IMR-90 (cell line): ENCODE results near the gene CDK6. TPM values are rescaled to one million over a fixed set of nuclear protein-coding genes. Genes with fewer than 3 reads are reported as not detected.

Experiments used
- ATAC-seq: fragments of 200-7000 bp; cut with Tn5 transposase; 2 replicates; pipeline ENCODE4 v1.9.1; 2020; ENCODE audit warnings: low read depth, mild to moderate bottlenecking, moderate library complexity
- BruUV-seq: library from RNA; stranded (reverse); fragments of 400-500 nt; replicated peaks from 2 replicates; lab custom pipeline; 2021; lab: Mats Ljungman, UMichigan
- CTCF ChIA-PET: fragments of 300-600 bp; formaldehyde crosslinking; extraction: SDS; loops from one replicate; lab custom pipeline; 2021; ENCODE audit warnings: antibody characterized with exemption; lab: Yijun Ruan, JAX
- POLR2A ChIA-PET: fragments of 300-600 bp; sonication (Branson Sonifier 250); formaldehyde crosslinking; loops from one replicate; lab custom pipeline; 2022; ENCODE audit warnings: antibody characterized with exemption; ENCODE audit not compliant: unreplicated experiment; lab: Charles Lee
- DNase-seq: peaks from one replicate; pipeline ENCODE4 v3.0.0; 2013
- H2AFZ ChIP-seq: replicated peaks from 2 replicates; pipeline ENCODE3; 2013; ENCODE audit warnings: low read length, mild to moderate bottlenecking; ENCODE audit not compliant: poor library complexity
- H2AK5ac ChIP-seq: 2 replicates; pipeline ENCODE4 v1.6.1; 2013; ENCODE audit warnings: low read depth, low read length, inconsistent platforms
- H2AK9ac ChIP-seq: replicated peaks from 2 replicates; pipeline ENCODE3; 2013; ENCODE audit warnings: mild to moderate bottlenecking, low read depth, low read length, moderate library complexity; ENCODE audit not compliant: poor library complexity
- H2BK120ac ChIP-seq: 2 replicates; pipeline ENCODE4 v1.6.1; 2013; ENCODE audit warnings: low read depth, low read length, inconsistent platforms
- H2BK15ac ChIP-seq: 3 replicates; pipeline ENCODE4 v1.6.1; 2013; ENCODE audit warnings: low read depth, low read length, inconsistent platforms
- H2BK20ac ChIP-seq: 2 replicates; pipeline ENCODE4 v1.6.1; 2013; ENCODE audit warnings: low read depth, mild to moderate bottlenecking, inconsistent platforms, low read length, moderate library complexity
- H2BK5ac ChIP-seq: 2 replicates; pipeline ENCODE4 v1.6.1; 2013; ENCODE audit warnings: mild to moderate bottlenecking, low read depth, low read length, inconsistent platforms; ENCODE audit not compliant: poor library complexity, severe bottlenecking
- H3K14ac ChIP-seq: replicated peaks from 2 replicates; pipeline ENCODE4 v1.6.1; 2013; ENCODE audit warnings: low read depth, low read length, inconsistent platforms
- H3K18ac ChIP-seq: 2 replicates; pipeline ENCODE4 v1.6.1; 2013; ENCODE audit warnings: low read depth, low read length, control low read depth
- H3K23ac ChIP-seq: 2 replicates; pipeline ENCODE4 v1.6.1; 2013; ENCODE audit warnings: low read depth, low read length, inconsistent platforms
- H3K27ac ChIP-seq: 2 replicates; pipeline ENCODE4 v1.5.1; 2013; ENCODE audit warnings: mild to moderate bottlenecking, control low read depth, low read length; ENCODE audit not compliant: insufficient read depth
- H3K27me3 ChIP-seq: 2 replicates; pipeline ENCODE4 v1.6.1; 2013; ENCODE audit warnings: low read length; ENCODE audit not compliant: control insufficient read depth, insufficient read depth
- H3K36me3 ChIP-seq: 2 replicates; pipeline ENCODE4 v1.6.1; 2013; ENCODE audit warnings: low read length, mixed read lengths; ENCODE audit not compliant: control insufficient read depth, insufficient read depth
- H3K4ac ChIP-seq: 2 replicates; pipeline ENCODE4 v1.6.1; 2013; ENCODE audit warnings: low read depth, low read length, inconsistent platforms
- H3K4me1 ChIP-seq: 2 replicates; pipeline ENCODE4 v1.6.1; 2013; ENCODE audit warnings: low read length, mixed read lengths; ENCODE audit not compliant: control insufficient read depth, insufficient read depth
- H3K4me2 ChIP-seq: 2 replicates; pipeline ENCODE4 v1.6.1; 2013; ENCODE audit warnings: low read depth, mild to moderate bottlenecking, control low read depth, low read length, moderate library complexity
- H3K4me3 ChIP-seq: 2 replicates; pipeline ENCODE4 v1.5.1; 2013; ENCODE audit warnings: low read depth, mild to moderate bottlenecking, control low read depth, low read length, moderate library complexity; ENCODE audit not compliant: insufficient read depth
- H3K56ac ChIP-seq: 2 replicates; pipeline ENCODE4 v1.6.1; 2013; ENCODE audit warnings: low read length, inconsistent platforms; ENCODE audit not compliant: insufficient read depth; ENCODE audit errors: extremely low read depth
- H3K79me1 ChIP-seq, 2 experiments: 2 replicates each; pipeline ENCODE4 v1.6.1; 2013; ENCODE audit warnings: low read length in 2 of 2, inconsistent platforms in 1 of 2, low read depth in 1 of 2
- H3K9ac ChIP-seq: 2 replicates; pipeline ENCODE4 v1.6.1; 2013; ENCODE audit warnings: low read depth, low read length, control low read depth
- H3K9me1 ChIP-seq: 2 replicates; pipeline ENCODE4 v1.6.1; 2013; ENCODE audit warnings: low read length, inconsistent platforms; ENCODE audit not compliant: insufficient read depth
- H3K9me3 ChIP-seq: 2 replicates; pipeline ENCODE4 v1.6.1; 2013; ENCODE audit warnings: low read length; ENCODE audit not compliant: control insufficient read depth, insufficient read depth
- H4K20me1 ChIP-seq: 2 replicates; pipeline ENCODE4 v1.6.1; 2013; ENCODE audit warnings: low read length, inconsistent platforms; ENCODE audit not compliant: insufficient read depth
- H4K5ac ChIP-seq: 2 replicates; pipeline ENCODE4 v1.6.1; 2013; ENCODE audit warnings: mild to moderate bottlenecking, low read depth, low read length, control low read depth
- H4K8ac ChIP-seq, 2 experiments: 2 replicates each; pipeline ENCODE4 v1.6.1; 2013; ENCODE audit warnings: low read depth in 2 of 2, low read length in 2 of 2, control low read depth in 1 of 2, inconsistent platforms in 1 of 2
- H4K91ac ChIP-seq: 2 replicates; pipeline ENCODE4 v1.6.1; 2013; ENCODE audit warnings: low read depth, low read length, inconsistent platforms; ENCODE audit not compliant: insufficient read depth
- BHLHE40 ChIP-seq: fragments of 150-350 bp; IDR thresholded peaks from 2 replicates; pipeline ENCODE4 v1.6.1; 2016; ENCODE audit warnings: mild to moderate bottlenecking, low read depth, low read length
- CEBPB ChIP-seq: IDR thresholded peaks from 2 replicates; pipeline ENCODE4 v1.6.1; 2012; ENCODE audit warnings: low read depth, low read length, improper control_type of control experiment
- CHD1 ChIP-seq: IDR thresholded peaks from 2 replicates; pipeline ENCODE4 v1.6.1; 2012; ENCODE audit warnings: low read depth, low read length, improper control_type of control experiment
- CTCF ChIP-seq: conservative IDR thresholded peaks from 2 replicates; pipeline ENCODE4 v1.5.1; 2012; ENCODE audit warnings: mild to moderate bottlenecking, low read depth, low read length, improper control_type of control experiment
- ELK1 ChIP-seq: fragments of 150-350 bp; IDR thresholded peaks from 2 replicates; pipeline ENCODE4 v1.6.1; 2016; ENCODE audit warnings: low read depth, mild to moderate bottlenecking, low read length, moderate library complexity, borderline replicate concordance
- FOS ChIP-seq: fragments of 150-350 bp; IDR thresholded peaks from 2 replicates; pipeline ENCODE4 v1.6.1; 2016; ENCODE audit warnings: low read depth, low read length
- MAFK ChIP-seq: IDR thresholded peaks from 2 replicates; pipeline ENCODE4 v1.6.1; 2012; ENCODE audit warnings: low read depth, low read length, improper control_type of control experiment
- MXI1 ChIP-seq: IDR thresholded peaks from 2 replicates; pipeline ENCODE4 v1.6.1; 2012; ENCODE audit warnings: low read depth, mild to moderate bottlenecking, low read length, moderate library complexity, borderline replicate concordance
- NFE2L2 ChIP-seq: fragments of 150-350 bp; IDR thresholded peaks from 2 replicates; pipeline ENCODE4 v1.6.1; 2016; ENCODE audit warnings: low read depth, mild to moderate bottlenecking, low read length
- POLR2A ChIP-seq: IDR thresholded peaks from 2 replicates; pipeline ENCODE4 v1.6.1; 2012; ENCODE audit warnings: mild to moderate bottlenecking, low read depth, low read length
- RAD21 ChIP-seq: IDR thresholded peaks from 2 replicates; pipeline ENCODE4 v1.6.1; 2012; ENCODE audit warnings: low read length, improper control_type of control experiment
- RCOR1 ChIP-seq: IDR thresholded peaks from 2 replicates; pipeline ENCODE4 v1.6.1; 2012; ENCODE audit warnings: mild to moderate bottlenecking, low read length, improper control_type of control experiment; ENCODE audit not compliant: insufficient replicate concordance
- RFX5 ChIP-seq: IDR thresholded peaks from 2 replicates; pipeline ENCODE4 v1.8.0; 2012; ENCODE audit warnings: low read depth, mild to moderate bottlenecking, low read length, moderate library complexity
- SMC3 ChIP-seq: fragments of 150-350 bp; IDR thresholded peaks from 2 replicates; pipeline ENCODE4 v1.6.1; 2016; ENCODE audit warnings: low read depth, mild to moderate bottlenecking, antibody characterized with exemption, low read length, moderate library complexity
- USF2 ChIP-seq: fragments of 150-350 bp; IDR thresholded peaks from 2 replicates; pipeline ENCODE4 v1.6.1; 2017; ENCODE audit warnings: mild to moderate bottlenecking, antibody characterized with exemption, low read length, low read depth
- WGBS, 2 experiments: methylation state at CpG; one replicate each; pipeline versions ENCODE4 v1.1.5 to v1.1.7; 2013; ENCODE audit warnings: missing lambda C conversion rate in 2 of 2; ENCODE audit not compliant: insufficient read length in 1 of 2; ENCODE audit errors: extremely low coverage in 2 of 2; 5-methylcytosine and 5-hydroxymethylcytosine counted together
- dilution Hi-C: fragments of 300-500 bp; cut with HindIII; formaldehyde crosslinking; loops from one replicate; pipeline ENCODE4 v1.14.3; 2018; ENCODE audit warnings: low sequenced_read_pairs; ENCODE audit not compliant: unreplicated experiment
- in situ Hi-C: fragments of 300-500 bp; cut with MboI; formaldehyde crosslinking; loops from 3 replicates; pipeline ENCODE4 v1.14.3; 2019; ENCODE audit warnings: low sequenced_read_pairs, inconsistent platforms, mixed read lengths
- intact Hi-C: fragments of 100-400 bp; cut with micrococcal nuclease; formaldehyde crosslinking; loops from 2 replicates; pipeline ENCODE4 v1.10.0; 2022
- polyA plus RNA-seq, 3 experiments: library from polyadenylated mRNA; depleted of rRNA; stranded (reverse); fragments of >200 nt; gene quantifications; 2 replicates each; pipeline ENCODE4 v1.2.3, GENCODE V29; 2012; ENCODE audit warnings: low replicate concordance in 1 of 3
- total RNA-seq: library from RNA; depleted of rRNA; stranded (reverse); fragments of >200 nt; gene quantifications from 2 replicates; pipeline ENCODE4 v1.2.3, GENCODE V29; 2012

The CDK6 gene
- total and polyA plus RNA-seq, 2 of the 4 experiments (the other 2 are of a cell fraction) = 21.5 to 195 TPM

GRCh38 chr7:92697012-92697411 lies 139.4 kb downstream of the CDK6 start:
- Histone ChIP-seq H3K27ac (peak overlapping the region; percentile 22; the same call in 1 of the 2 replicates), H2BK120ac (peak overlapping the region; percentile 45; the same call in 1 of the 2 replicates), H3K36me3 (peaks cover 3% of the 10 kb centered on the region; the same call in 1 of the 2 replicates), H3K4ac (peak overlapping the region; percentile 51; the same call in 1 of the 2 replicates), H3K23ac (peak overlapping the region; percentile 71; the same call in 1 of the 2 replicates), H3K4me1 (peaks cover 19% of the 10 kb centered on the region), H3K4me3 (no peak overlapping the region), H3K9ac (peak overlapping the region; percentile 34; the same call in 1 of the 2 replicates), H4K91ac (peak overlapping the region; percentile 41), H4K5ac (peak overlapping the region; percentile 30; the same call in 1 of the 2 replicates), H3K4me2 (peak overlapping the region; percentile 13; the same call in 1 of the 2 replicates), H3K79me1 (peaks cover 10 to 42% of the 10 kb centered on the region in 2 experiments; a peak in 3 of 4 replicates), H4K8ac (peak overlapping the region; percentile 31 to 55; a peak in 3 of 4 replicates), H3K14ac (peak overlapping the region; percentile 39; the same call in 1 of the 2 replicates), H3K27me3 (no peaks in the 10 kb centered on the region), H2BK5ac (peak overlapping the region; percentile 93), H2AK9ac (no peak overlapping the region), H2BK15ac (peak overlapping the region; percentile 53; the same call in 2 of the 3 replicates), H3K9me1 (peaks cover 12% of the 10 kb centered on the region), H2AFZ (no peak overlapping the region), H3K56ac (peak overlapping the region; percentile 31; the same call in 1 of the 2 replicates), H3K18ac (peak overlapping the region; percentile 16; the same call in 1 of the 2 replicates), H4K20me1 (peaks cover 11% of the 10 kb centered on the region; the same call in 1 of the 2 replicates), H2AK5ac (no peak overlapping the region), H3K9me3 (peaks cover 2% of the 10 kb centered on the region; the same call in 1 of the 2 replicates), H2BK20ac (no peak overlapping the region)
- POLR2A ChIA-PET = no interaction called here
- ATAC-seq (no peak), DNase-seq (no peak)
- WGBS, 2 experiments = no CpG with 5 or more reads among the region's 6 CpGs
- intact Hi-C loops (loop anchor here (5.0 to 10.0 kb wide), 4 partner anchors 70 to 318 kb away; no protein-coding TSS in a partner anchor), in situ Hi-C loops (loop anchor here (5.0 kb wide), 2 partner anchors 75 to 135 kb away; no protein-coding TSS in a partner anchor), dilution Hi-C loops (no loop called here)
- BruUV-seq = no TSS peak
- CTCF ChIA-PET = no interaction called here
- TF ChIP-seq CHD1 = no peak
- TF ChIP-seq RCOR1 = no peak
- no peak for TF ChIP-seq MAFK
- no peak for TF ChIP-seq CTCF
- no peak for TF ChIP-seq RFX5
- no peak for TF ChIP-seq POLR2A
- TF ChIP-seq BHLHE40 = no peak
- TF ChIP-seq MXI1 = no peak
- TF ChIP-seq FOS = no peak
- TF ChIP-seq SMC3 = no peak
- TF ChIP-seq NFE2L2 = no peak
- no peak for TF ChIP-seq CEBPB
- TF ChIP-seq USF2 = no peak
- no peak for TF ChIP-seq RAD21
- no peak for TF ChIP-seq ELK1
